Panc1 (cell line): ENCODE results near the gene TIMP3. TPM values are rescaled to one million over a fixed set of nuclear protein-coding genes. Genes with fewer than 3 reads are reported as not detected.

ENCODE experiments used
- ATAC-seq: fragments of 200-7000 bp; cut with Tn5 transposase; 2 replicates; pipeline ENCODE4 v1.9.1; 2020; ENCODE audit warnings: mild to moderate bottlenecking, moderate library complexity
- BruUV-seq: library from RNA; stranded (reverse); fragments of 400-500 nt; replicated peaks from 2 replicates; lab custom pipeline; 2021; lab: Mats Ljungman, UMichigan
- CTCF ChIA-PET: fragments of 300-600 bp; sonication (Branson Sonifier 250); formaldehyde crosslinking; loops from one replicate; lab custom pipeline; 2022; ENCODE audit warnings: antibody characterized with exemption; lab: Charles Lee
- POLR2A ChIA-PET: fragments of 300-600 bp; sonication (Branson Sonifier 250); formaldehyde crosslinking; loops from one replicate; lab custom pipeline; 2022; ENCODE audit warnings: antibody characterized with exemption; lab: Charles Lee
- DNase-seq: peaks from one replicate; pipeline ENCODE4 v3.0.0-alpha.2; 2010; ENCODE audit warnings: low read depth, low spot score
- H3K27ac ChIP-seq: 2 replicates; pipeline ENCODE4 v1.5.1; 2011; ENCODE audit warnings: mild to moderate bottlenecking, low read length, inconsistent platforms
- H3K27me3 ChIP-seq: fragments of 200-500 bp; sonication (Bioruptor generic); 2 replicates; pipeline ENCODE4 v1.6.0; 2014; ENCODE audit warnings: low read length, inconsistent platforms; ENCODE audit not compliant: control insufficient read depth, insufficient read depth
- H3K36me3 ChIP-seq: fragments of 200-500 bp; sonication (Bioruptor generic); 2 replicates; pipeline ENCODE4 v1.5.1; 2014; ENCODE audit warnings: inconsistent platforms, mild to moderate bottlenecking, low read length, moderate library complexity; ENCODE audit not compliant: control insufficient read depth, insufficient read depth
- H3K4me1 ChIP-seq: 2 replicates; pipeline ENCODE4 v1.5.1; 2011; ENCODE audit warnings: inconsistent platforms, mild to moderate bottlenecking, low read length, moderate library complexity; ENCODE audit not compliant: control insufficient read depth, insufficient read depth
- H3K4me3 ChIP-seq, 2 experiments: 2 replicates each; pipeline ENCODE4 v1.5.1; 2011 to 2012; ENCODE audit warnings: low read depth in 2 of 2, low read length in 2 of 2, mild to moderate bottlenecking in 2 of 2, inconsistent platforms in 1 of 2, moderate library complexity in 1 of 2
- H3K9me3 ChIP-seq: fragments of 200-500 bp; sonication (Bioruptor generic); 2 replicates; pipeline ENCODE4 v1.5.1; 2014; ENCODE audit warnings: low read depth, mild to moderate bottlenecking, inconsistent platforms, low read length, moderate library complexity; ENCODE audit not compliant: control insufficient read depth, insufficient read depth
- CTCF ChIP-seq: fragments of 450-650 bp; IDR thresholded peaks from 2 replicates; pipeline ENCODE4 v1.5.1; 2017; ENCODE audit warnings: mild to moderate bottlenecking
- POLR2AphosphoS5 ChIP-seq: IDR thresholded peaks from 2 replicates; pipeline ENCODE4 v1.6.1; 2012; ENCODE audit warnings: mild to moderate bottlenecking, low read depth, low read length, moderate library complexity
- REST ChIP-seq, 2 experiments: IDR thresholded peaks; 2 replicates each; pipeline ENCODE4 v1.6.1; 2011 to 2012; ENCODE audit warnings: low read depth in 2 of 2, control low read depth in 1 of 2, low read length in 1 of 2, mild to moderate bottlenecking in 1 of 2, moderate library complexity in 1 of 2; ENCODE audit not compliant: insufficient read depth in 1 of 2
- SIN3A ChIP-seq: IDR thresholded peaks from 2 replicates; pipeline ENCODE4 v1.6.1; 2012; ENCODE audit warnings: low read depth, mild to moderate bottlenecking, low read length, moderate library complexity, borderline replicate concordance; ENCODE audit not compliant: insufficient read depth
- TCF7L2 ChIP-seq: IDR thresholded peaks from 2 replicates; pipeline ENCODE4 v1.6.1; 2011; ENCODE audit warnings: mild to moderate bottlenecking, low read depth, low read length, inconsistent platforms
- in situ Hi-C: cut with HindIII; loops from 2 replicates; pipeline ENCODE4 v1.10.0; 2016; ENCODE audit warnings: low sequenced_read_pairs, low pct_unique_long_range_greater_than_20kb
- intact Hi-C: fragments of 100-400 bp; cut with micrococcal nuclease; formaldehyde crosslinking; loops from one replicate; pipeline ENCODE4 v1.10.0; 2022; ENCODE audit not compliant: unreplicated experiment
- total RNA-seq: library from RNA; stranded (reverse); gene quantifications from one replicate; pipeline ENCODE4 v1.2.1, GENCODE V29; 2021; ENCODE audit not compliant: unreplicated experiment

Gene TIMP3
- total RNA-seq, 1 experiment from 2014 or later, result 0.67 TPM

GRCh38 chr22:32764330-32765131, 37.0 kb upstream of the TIMP3 start:
- Histone ChIP-seq H3K4me1 (no peaks in the 10 kb centered on the region), H3K4me3 (no peak overlapping the region), H3K27me3 (no peaks in the 10 kb centered on the region; the same call in 1 of the 2 replicates), H3K27ac (no peak overlapping the region), H3K36me3 (no peaks in the 10 kb centered on the region), H3K9me3 (no peaks in the 10 kb centered on the region)
- in situ Hi-C loops (no loop called here), intact Hi-C loops (no loop called here)
- no TSS peak for BruUV-seq
- ATAC-seq, result no peak
- ChIA-PET CTCF (no interaction called here), POLR2A (no interaction called here)
- no peak for TF ChIP-seq REST (IDR thresholded peaks at IDR 0.05; ENCODE audit: insufficient read depth in 1 of 2, low read depth in 2 of 2, low read length in 1 of 2)
- TF ChIP-seq POLR2AphosphoS5, result no peak
- no peak for TF ChIP-seq CTCF
- no peak for TF ChIP-seq SIN3A
- no peak for TF ChIP-seq TCF7L2
- DNase-seq, result no peak

- no peak for DNase-seq
- no peaks in the 10 kb centered on the region for H3K36me3 ChIP-seq
- H3K27ac ChIP-seq, result no peak overlapping the region
- no peak overlapping the region for H3K4me3 ChIP-seq
- ATAC-seq, result no peak
- POLR2A ChIA-PET, result no interaction called here
- TF ChIP-seq CTCF (no peak), TCF7L2 (no peak), REST (IDR thresholded peaks at IDR 0.05; ENCODE audit: insufficient read depth in 1 of 2, low read depth in 2 of 2, low read length in 1 of 2) (no peak), POLR2AphosphoS5 (no peak), SIN3A (no peak)
- H3K27me3 ChIP-seq, result no peaks in the 10 kb centered on the region; the same call in 1 of the 2 replicates
- intact Hi-C loops (no loop called here), in situ Hi-C loops (no loop called here)
- no peaks in the 10 kb centered on the region for H3K9me3 ChIP-seq
- no peaks in the 10 kb centered on the region for H3K4me1 ChIP-seq
- CTCF ChIA-PET, result no interaction called here
- no TSS peak for BruUV-seq
These were observed 36.3 kb upstream of the TIMP3 start for GRCh38 chr22:32765132-32765618.
